Measurements from ENCODE around the gene CADM2. TPM values are rescaled to one million over a fixed set of nuclear protein-coding genes. Genes with fewer than 3 reads are reported as not detected.

Gene CADM2
- total and polyA plus RNA-seq, 2 experiments from 2014 or later = 13.3 to 47.5 TPM

DNA sequence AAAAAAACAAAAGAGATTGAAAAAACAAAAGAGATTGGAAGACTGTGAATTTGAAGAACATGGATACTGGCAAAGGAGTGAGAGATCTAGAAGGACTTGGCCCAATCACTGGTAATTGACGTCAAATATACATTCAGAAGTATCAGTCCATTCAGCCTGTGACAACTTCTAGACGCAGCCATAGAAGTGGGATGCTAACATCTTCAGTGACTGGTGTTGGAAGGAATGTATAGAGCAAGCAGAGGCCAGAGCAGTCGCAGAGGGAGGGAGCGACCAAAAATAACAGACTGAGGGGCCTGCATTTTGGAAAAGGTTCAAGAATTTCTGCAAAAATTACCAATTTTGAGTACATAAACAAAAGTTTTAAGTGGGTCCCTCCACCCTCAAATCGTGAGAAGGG, 473.3 kb downstream of the CADM2 start:
- no peaks in the 10 kb centered on the region for H3K36me3 Mint-ChIP-seq (ENCODE audit: low read depth)
- Histone ChIP-seq H3K9me2 (ENCODE audit: insufficient read depth) (no peaks in the 10 kb centered on the region), H3K79me2 (replicated peaks; ENCODE audit: insufficient read depth) (no peaks in the 10 kb centered on the region), H3K27me3 (ENCODE audit: insufficient read depth) (no peaks in the 10 kb centered on the region), H3K36me3 (ENCODE audit: insufficient read depth) (no peaks in the 10 kb centered on the region), H3K4me2 (no peak overlapping the region), H4K20me1 (replicated peaks; ENCODE audit: insufficient read depth) (no peaks in the 10 kb centered on the region), H3K27ac (ENCODE audit: low read depth) (no peak overlapping the region), H3K4me1 (ENCODE audit: insufficient read depth) (peaks cover 2% of the 10 kb centered on the region), H2AFZ (no peak overlapping the region), H3F3A (replicated peaks; ENCODE audit: low read depth) (no peaks in the 10 kb centered on the region), H3K4me3 (no peak overlapping the region)
- TF ChIP-seq STAT1 (IDR thresholded peaks at IDR 0.05; ENCODE audit: unreplicated experiment) (no peak), JUNB (IDR thresholded peaks at IDR 0.05; ENCODE audit: unreplicated experiment) (no peak), ZNF114 (CRISPR knock-in tag; IDR thresholded peaks at IDR 0.05) (no peak), EZH2phosphoT487 (IDR thresholded peaks at IDR 0.05; ENCODE audit: unreplicated experiment) (no peak), NANOG (IDR thresholded peaks at IDR 0.05; ENCODE audit: borderline replicate concordance) (no peak), CREB1 (CRISPR knock-in tag; IDR thresholded peaks at IDR 0.05; ENCODE audit: low read depth) (no peak), POLR2AphosphoS5 (IDR thresholded peaks at IDR 0.05; ENCODE audit: low read depth) (no peak), EZH2 (IDR thresholded peaks at IDR 0.05; ENCODE audit: low read depth, unreplicated experiment) (no peak), ZNF331 (CRISPR knock-in tag; IDR thresholded peaks at IDR 0.05; ENCODE audit: low read depth) (no peak)
- TF ChIP-seq, protein P1, sequence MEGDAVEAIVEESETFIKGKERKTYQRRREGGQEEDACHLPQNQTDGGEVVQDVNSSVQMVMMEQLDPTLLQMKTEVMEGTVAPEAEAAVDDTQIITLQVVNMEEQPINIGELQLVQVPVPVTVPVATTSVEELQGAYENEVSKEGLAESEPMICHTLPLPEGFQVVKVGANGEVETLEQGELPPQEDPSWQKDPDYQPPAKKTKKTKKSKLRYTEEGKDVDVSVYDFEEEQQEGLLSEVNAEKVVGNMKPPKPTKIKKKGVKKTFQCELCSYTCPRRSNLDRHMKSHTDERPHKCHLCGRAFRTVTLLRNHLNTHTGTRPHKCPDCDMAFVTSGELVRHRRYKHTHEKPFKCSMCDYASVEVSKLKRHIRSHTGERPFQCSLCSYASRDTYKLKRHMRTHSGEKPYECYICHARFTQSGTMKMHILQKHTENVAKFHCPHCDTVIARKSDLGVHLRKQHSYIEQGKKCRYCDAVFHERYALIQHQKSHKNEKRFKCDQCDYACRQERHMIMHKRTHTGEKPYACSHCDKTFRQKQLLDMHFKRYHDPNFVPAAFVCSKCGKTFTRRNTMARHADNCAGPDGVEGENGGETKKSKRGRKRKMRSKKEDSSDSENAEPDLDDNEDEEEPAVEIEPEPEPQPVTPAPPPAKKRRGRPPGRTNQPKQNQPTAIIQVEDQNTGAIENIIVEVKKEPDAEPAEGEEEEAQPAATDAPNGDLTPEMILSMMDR (conservative IDR thresholded peaks at IDR 0.05; ENCODE audit: low read depth in 2 of 2) = no peak
- TF ChIP-seq, protein P2, sequence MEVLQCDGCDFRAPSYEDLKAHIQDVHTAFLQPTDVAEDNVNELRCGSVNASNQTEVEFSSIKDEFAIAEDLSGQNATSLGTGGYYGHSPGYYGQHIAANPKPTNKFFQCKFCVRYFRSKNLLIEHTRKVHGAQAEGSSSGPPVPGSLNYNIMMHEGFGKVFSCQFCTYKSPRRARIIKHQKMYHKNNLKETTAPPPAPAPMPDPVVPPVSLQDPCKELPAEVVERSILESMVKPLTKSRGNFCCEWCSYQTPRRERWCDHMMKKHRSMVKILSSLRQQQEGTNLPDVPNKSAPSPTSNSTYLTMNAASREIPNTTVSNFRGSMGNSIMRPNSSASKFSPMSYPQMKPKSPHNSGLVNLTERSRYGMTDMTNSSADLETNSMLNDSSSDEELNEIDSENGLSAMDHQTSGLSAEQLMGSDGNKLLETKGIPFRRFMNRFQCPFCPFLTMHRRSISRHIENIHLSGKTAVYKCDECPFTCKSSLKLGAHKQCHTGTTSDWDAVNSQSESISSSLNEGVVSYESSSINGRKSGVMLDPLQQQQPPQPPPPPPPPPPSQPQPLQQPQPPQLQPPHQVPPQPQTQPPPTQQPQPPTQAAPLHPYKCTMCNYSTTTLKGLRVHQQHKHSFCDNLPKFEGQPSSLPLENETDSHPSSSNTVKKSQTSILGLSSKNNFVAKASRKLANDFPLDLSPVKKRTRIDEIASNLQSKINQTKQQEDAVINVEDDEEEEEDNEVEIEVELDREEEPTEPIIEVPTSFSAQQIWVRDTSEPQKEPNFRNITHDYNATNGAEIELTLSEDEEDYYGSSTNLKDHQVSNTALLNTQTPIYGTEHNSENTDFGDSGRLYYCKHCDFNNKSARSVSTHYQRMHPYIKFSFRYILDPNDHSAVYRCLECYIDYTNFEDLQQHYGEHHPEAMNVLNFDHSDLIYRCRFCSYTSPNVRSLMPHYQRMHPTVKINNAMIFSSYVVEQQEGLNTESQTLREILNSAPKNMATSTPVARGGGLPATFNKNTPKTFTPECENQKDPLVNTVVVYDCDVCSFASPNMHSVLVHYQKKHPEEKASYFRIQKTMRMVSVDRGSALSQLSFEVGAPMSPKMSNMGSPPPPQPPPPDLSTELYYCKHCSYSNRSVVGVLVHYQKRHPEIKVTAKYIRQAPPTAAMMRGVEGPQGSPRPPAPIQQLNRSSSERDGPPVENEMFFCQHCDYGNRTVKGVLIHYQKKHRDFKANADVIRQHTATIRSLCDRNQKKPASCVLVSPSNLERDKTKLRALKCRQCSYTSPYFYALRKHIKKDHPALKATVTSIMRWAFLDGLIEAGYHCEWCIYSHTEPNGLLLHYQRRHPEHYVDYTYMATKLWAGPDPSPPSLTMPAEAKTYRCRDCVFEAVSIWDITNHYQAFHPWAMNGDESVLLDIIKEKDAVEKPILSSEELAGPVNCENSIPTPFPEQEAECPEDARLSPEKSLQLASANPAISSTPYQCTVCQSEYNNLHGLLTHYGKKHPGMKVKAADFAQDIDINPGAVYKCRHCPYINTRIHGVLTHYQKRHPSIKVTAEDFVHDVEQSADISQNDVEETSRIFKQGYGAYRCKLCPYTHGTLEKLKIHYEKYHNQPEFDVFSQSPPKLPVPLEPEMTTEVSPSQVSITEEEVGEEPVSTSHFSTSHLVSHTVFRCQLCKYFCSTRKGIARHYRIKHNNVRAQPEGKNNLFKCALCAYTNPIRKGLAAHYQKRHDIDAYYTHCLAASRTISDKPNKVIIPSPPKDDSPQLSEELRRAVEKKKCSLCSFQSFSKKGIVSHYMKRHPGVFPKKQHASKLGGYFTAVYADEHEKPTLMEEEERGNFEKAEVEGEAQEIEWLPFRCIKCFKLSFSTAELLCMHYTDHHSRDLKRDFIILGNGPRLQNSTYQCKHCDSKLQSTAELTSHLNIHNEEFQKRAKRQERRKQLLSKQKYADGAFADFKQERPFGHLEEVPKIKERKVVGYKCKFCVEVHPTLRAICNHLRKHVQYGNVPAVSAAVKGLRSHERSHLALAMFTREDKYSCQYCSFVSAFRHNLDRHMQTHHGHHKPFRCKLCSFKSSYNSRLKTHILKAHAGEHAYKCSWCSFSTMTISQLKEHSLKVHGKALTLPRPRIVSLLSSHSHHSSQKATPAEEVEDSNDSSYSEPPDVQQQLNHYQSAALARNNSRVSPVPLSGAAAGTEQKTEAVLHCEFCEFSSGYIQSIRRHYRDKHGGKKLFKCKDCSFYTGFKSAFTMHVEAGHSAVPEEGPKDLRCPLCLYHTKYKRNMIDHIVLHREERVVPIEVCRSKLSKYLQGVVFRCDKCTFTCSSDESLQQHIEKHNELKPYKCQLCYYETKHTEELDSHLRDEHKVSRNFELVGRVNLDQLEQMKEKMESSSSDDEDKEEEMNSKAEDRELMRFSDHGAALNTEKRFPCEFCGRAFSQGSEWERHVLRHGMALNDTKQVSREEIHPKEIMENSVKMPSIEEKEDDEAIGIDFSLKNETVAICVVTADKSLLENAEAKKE (CRISPR knock-in tag; IDR thresholded peaks at IDR 0.05) = no peak
- TF ChIP-seq, protein P3, sequence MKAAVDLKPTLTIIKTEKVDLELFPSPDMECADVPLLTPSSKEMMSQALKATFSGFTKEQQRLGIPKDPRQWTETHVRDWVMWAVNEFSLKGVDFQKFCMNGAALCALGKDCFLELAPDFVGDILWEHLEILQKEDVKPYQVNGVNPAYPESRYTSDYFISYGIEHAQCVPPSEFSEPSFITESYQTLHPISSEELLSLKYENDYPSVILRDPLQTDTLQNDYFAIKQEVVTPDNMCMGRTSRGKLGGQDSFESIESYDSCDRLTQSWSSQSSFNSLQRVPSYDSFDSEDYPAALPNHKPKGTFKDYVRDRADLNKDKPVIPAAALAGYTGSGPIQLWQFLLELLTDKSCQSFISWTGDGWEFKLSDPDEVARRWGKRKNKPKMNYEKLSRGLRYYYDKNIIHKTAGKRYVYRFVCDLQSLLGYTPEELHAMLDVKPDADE (IDR thresholded peaks at IDR 0.05) = no peak
- TF ChIP-seq, protein P4, sequence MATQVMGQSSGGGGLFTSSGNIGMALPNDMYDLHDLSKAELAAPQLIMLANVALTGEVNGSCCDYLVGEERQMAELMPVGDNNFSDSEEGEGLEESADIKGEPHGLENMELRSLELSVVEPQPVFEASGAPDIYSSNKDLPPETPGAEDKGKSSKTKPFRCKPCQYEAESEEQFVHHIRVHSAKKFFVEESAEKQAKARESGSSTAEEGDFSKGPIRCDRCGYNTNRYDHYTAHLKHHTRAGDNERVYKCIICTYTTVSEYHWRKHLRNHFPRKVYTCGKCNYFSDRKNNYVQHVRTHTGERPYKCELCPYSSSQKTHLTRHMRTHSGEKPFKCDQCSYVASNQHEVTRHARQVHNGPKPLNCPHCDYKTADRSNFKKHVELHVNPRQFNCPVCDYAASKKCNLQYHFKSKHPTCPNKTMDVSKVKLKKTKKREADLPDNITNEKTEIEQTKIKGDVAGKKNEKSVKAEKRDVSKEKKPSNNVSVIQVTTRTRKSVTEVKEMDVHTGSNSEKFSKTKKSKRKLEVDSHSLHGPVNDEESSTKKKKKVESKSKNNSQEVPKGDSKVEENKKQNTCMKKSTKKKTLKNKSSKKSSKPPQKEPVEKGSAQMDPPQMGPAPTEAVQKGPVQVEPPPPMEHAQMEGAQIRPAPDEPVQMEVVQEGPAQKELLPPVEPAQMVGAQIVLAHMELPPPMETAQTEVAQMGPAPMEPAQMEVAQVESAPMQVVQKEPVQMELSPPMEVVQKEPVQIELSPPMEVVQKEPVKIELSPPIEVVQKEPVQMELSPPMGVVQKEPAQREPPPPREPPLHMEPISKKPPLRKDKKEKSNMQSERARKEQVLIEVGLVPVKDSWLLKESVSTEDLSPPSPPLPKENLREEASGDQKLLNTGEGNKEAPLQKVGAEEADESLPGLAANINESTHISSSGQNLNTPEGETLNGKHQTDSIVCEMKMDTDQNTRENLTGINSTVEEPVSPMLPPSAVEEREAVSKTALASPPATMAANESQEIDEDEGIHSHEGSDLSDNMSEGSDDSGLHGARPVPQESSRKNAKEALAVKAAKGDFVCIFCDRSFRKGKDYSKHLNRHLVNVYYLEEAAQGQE (IDR thresholded peaks at IDR 0.05; ENCODE audit: unreplicated experiment) = no peak
- peaks cover 3% of the 10 kb centered on the region; the same call in 2 of the 3 replicates for H3K9me3 Mint-ChIP-seq
- H3K27ac Mint-ChIP-seq = no peak overlapping the region
- peaks cover 10% of the 10 kb centered on the region for H3K4me1 Mint-ChIP-seq
- ATAC-seq (no peak), DNase-seq (ENCODE audit: low spot score) (no peak)
- peaks cover 2% of the 10 kb centered on the region for H3K27me3 Mint-ChIP-seq (ENCODE audit: insufficient read depth, low read depth, poor library complexity)
- H3K4me3 Mint-ChIP-seq = no peak overlapping the region
